ENCODE measurements around the gene OR1G1. TPM values are rescaled to one million over a fixed set of nuclear protein-coding genes. Genes with fewer than 3 reads are reported as not detected.
"Not testable (repeated sequence)": the region's sequence is repeated elsewhere in the genome, so short reads cannot be mapped to it uniquely, and the experiment has no call there.

The OR1G1 gene
- polyA plus RNA-seq = not detected
- long read RNA-seq, donor 1 = 0 reads
- long read RNA-seq, donor 2 = 0 reads
- long read RNA-seq, donor 3 = 0 reads
- long read RNA-seq, donor 4 = 0 reads
- long read RNA-seq, donor 5 = 0 reads
- long read RNA-seq, donor 6 = 0 reads
- long read RNA-seq, donor 7 = 0 reads
- long read RNA-seq, donor 8 = 0 reads
- long read RNA-seq, donor 9 = 0 reads
- long read RNA-seq, donor 10 = 0 reads
- long read RNA-seq, donor 11 = 0 reads

DNA sequence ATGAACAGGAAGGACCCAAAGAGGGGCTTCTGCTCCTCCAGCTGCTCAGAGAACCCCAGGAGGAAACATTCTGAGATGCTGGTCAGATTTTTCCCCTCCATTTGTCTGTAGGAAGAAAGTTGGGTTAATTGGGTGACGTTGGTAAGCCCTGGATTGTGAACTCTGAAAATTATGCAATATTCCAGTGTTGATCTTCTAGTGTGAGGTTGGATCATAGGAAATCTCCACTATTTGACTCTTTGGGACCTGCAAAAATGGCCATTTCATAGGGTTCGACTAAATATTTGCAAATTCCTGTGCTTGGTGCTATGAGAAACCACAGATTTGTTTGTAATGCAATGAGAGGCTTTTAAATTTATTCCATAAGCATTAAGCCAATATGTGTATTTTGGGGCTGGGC, at the start of gene OR1G1:
OR1G1 (minus strand) TSS at position 101 of the 400 bp plus-strand sequence; CDS start at position 101, 0 bp downstream.
- Histone ChIP-seq H3K27me3 (ENCODE audit: control insufficient read depth, insufficient read depth, low read length) (no peaks in the 10 kb centered on the region), H3K36me3 (ENCODE audit: control insufficient read depth, insufficient read depth, low read length) (no peaks in the 10 kb centered on the region), H3K27ac (ENCODE audit: low read length) (no peak within 1 kb of the TSS), H3K4me3 (ENCODE audit: low read length) (no peak within 1 kb of the TSS), H3K9me3 (ENCODE audit: control insufficient read depth, low read depth, low read length) (no peaks in the 10 kb centered on the region), H3K4me1 (ENCODE audit: control insufficient read depth, insufficient read depth, low read length) (no peaks in the 10 kb centered on the region)
- no CpG with 5 or more reads among the region's 2 CpGs for WGBS (ENCODE audit: insufficient coverage, low lambda C conversion rate)
- no peak for DNase-seq

DNA sequence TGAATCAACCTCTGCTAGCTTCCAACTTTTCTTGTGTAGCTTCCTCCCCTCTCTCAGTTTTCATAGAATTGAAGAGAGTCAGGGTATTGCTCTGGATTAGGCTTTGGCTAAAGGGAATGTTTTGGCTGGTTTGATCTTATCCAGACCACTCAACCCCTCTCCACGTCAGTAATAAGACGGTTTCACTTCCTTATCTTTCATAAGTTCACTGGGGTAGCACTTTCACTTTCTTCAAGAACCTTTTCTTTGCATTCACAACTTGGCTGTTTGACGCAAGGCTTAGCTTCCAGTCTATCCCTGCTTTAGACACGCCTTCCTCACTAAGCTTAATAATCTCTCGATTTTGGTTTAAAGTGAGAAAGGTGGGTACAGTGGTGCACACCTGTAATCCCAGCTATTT, 40.2 kb upstream of the OR1G1 start:
- Histone ChIP-seq H3K4me1 (ENCODE audit: control insufficient read depth, insufficient read depth, low read length) (no peaks in the 10 kb centered on the region), H3K27ac (ENCODE audit: low read length) (no peak overlapping the region), H3K36me3 (ENCODE audit: control insufficient read depth, insufficient read depth, low read length) (no peaks in the 10 kb centered on the region), H3K4me3 (ENCODE audit: low read length) (no peak overlapping the region), H3K27me3 (ENCODE audit: control insufficient read depth, insufficient read depth, low read length) (peaks cover 7% of the 10 kb centered on the region), H3K9me3 (ENCODE audit: control insufficient read depth, low read depth, low read length) (no peaks in the 10 kb centered on the region)
- DNase-seq = no peak
- WGBS (ENCODE audit: insufficient coverage, low lambda C conversion rate) = no CpG with 5 or more reads among the region's 5 CpGs

DNA sequence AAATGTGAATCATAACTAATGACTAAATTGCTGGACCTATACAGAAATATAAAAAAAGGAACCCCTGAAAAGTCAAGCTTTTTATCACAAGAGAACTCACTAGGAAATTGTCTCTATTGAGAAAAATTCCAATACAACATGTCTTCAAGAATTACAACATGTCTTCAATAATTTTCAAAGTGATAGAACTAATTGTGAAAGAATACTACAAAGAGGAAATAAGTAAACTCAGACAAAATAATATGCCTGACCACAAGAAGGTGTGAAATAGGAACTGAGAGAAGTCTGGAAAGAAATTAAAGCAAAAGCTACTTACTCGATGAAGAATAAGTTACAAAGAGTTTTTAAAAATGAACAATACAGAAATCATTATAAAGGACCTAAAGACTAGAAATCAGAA, 29.9 kb upstream of the OR1G1 start:
- H3K9me3 ChIP-seq (ENCODE audit: control insufficient read depth, low read depth, low read length) = no peaks in the 10 kb centered on the region
- H3K36me3 ChIP-seq (ENCODE audit: control insufficient read depth, insufficient read depth, low read length) = no peaks in the 10 kb centered on the region
- H3K4me3 ChIP-seq (ENCODE audit: low read length) = no peak overlapping the region
- H3K4me1 ChIP-seq (ENCODE audit: control insufficient read depth, insufficient read depth, low read length) = no peaks in the 10 kb centered on the region
- no peaks in the 10 kb centered on the region for H3K27me3 ChIP-seq (ENCODE audit: control insufficient read depth, insufficient read depth, low read length)
- 100% methylated on average over 1 of the region's 1 CpG for WGBS (ENCODE audit: insufficient coverage, low lambda C conversion rate)
- DNase-seq = no peak
- H3K27ac ChIP-seq (ENCODE audit: low read length) = no peak overlapping the region

DNA sequence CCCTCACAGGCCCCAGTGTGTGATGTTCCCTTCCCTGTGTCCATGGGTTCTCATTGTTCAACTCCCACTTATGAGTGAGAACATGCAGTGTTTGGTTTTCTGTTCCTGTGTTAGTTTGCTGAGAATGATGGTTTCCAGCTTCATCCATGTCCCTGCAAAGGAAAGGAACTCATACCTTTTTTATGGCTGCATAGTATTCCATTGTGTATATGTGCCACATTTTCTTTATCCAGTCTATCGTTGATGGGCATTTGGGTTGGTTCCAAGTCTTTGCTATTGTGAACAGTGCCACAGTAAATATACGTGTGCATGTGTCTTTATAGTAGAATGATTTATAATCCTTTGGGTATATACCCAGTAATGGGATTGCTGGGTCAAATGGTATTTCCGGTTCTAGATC, 10.1 kb upstream of the OR1G1 start:
- WGBS (ENCODE audit: insufficient coverage, low lambda C conversion rate) = no CpG with 5 or more reads among the region's 3 CpGs
- H3K4me3 ChIP-seq (ENCODE audit: low read length); H3K4me1 ChIP-seq (ENCODE audit: control insufficient read depth, insufficient read depth, low read length); H3K9me3 ChIP-seq (ENCODE audit: control insufficient read depth, low read depth, low read length); H3K27ac ChIP-seq (ENCODE audit: low read length); H3K27me3 ChIP-seq (ENCODE audit: control insufficient read depth, insufficient read depth, low read length); H3K36me3 ChIP-seq (ENCODE audit: control insufficient read depth, insufficient read depth, low read length); DNase-seq: not testable (repeated sequence)

DNA sequence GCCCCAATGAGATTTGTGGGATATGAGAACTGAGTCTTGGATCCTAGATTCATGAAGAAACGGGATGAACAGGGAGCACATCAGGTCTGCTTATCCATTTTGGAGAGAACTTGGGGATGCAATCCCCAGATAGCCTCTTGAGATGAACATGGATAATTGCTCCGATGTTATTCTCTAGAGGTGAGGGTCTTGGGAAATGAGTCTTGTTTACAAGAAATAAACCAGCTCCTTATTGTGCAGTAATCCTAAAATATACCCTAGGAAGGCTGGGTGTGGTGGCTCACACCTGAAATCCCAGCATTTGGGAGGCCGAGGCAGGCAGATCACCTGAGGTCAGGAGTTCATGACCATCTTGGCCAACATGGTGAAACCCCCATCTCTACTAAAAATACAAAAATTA, 23.0 kb downstream of the OR1G1 start, which contains the start of gene OR1D2:
OR1D2 (minus strand) TSS at position 101 of the 400 bp plus-strand sequence. CDS start 11,426 bp downstream, outside the sequence.
- no CpG with 5 or more reads among the region's 3 CpGs for WGBS (ENCODE audit: insufficient coverage, low lambda C conversion rate)
- Histone ChIP-seq H3K4me1 (ENCODE audit: control insufficient read depth, insufficient read depth, low read length) (no peaks in the 10 kb centered on the region), H3K27me3 (ENCODE audit: control insufficient read depth, insufficient read depth, low read length) (no peaks in the 10 kb centered on the region), H3K4me3 (ENCODE audit: low read length) (no peak within 1 kb of the TSS), H3K27ac (ENCODE audit: low read length) (no peak within 1 kb of the TSS), H3K36me3 (ENCODE audit: control insufficient read depth, insufficient read depth, low read length) (no peaks in the 10 kb centered on the region), H3K9me3 (ENCODE audit: control insufficient read depth, low read depth, low read length) (no peaks in the 10 kb centered on the region)
- DNase-seq = no peak

Other genes starting within 250 kb of the OR1G1 start
- gene OR1D5, start 63.9 kb downstream of the OR1G1 start, polyA plus RNA-seq = not detected
- gene OR1D2, start 23.1 kb downstream of the OR1G1 start, polyA plus RNA-seq = not detected
- not detected for gene OR1A2, start 70.0 kb upstream of the OR1G1 start, polyA plus RNA-seq
- gene OR1A1, start 80.1 kb upstream of the OR1G1 start, polyA plus RNA-seq = not detected
- not detected for gene OR3A1, start 170.8 kb upstream of the OR1G1 start, polyA plus RNA-seq